Measurements from ENCODE around the gene DBP.

DNA sequence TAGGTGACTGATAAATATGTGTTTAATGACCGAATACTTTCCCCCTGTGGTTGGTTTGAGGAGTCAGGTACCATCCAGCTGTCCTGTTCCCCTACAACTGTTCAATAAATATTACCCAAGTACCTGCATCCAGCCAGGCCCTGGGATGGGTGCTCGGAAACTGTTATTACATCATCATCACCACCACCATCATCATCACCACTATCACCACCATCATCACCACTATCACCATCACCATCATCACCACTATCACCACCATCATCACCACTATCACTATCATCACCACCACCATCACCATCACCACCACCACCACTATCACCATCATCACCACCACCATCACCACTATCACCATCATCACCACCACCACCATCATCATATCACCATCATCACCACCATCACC is 31.6 kb upstream of the DBP start:
- TF ChIP-seq, protein P1, sequence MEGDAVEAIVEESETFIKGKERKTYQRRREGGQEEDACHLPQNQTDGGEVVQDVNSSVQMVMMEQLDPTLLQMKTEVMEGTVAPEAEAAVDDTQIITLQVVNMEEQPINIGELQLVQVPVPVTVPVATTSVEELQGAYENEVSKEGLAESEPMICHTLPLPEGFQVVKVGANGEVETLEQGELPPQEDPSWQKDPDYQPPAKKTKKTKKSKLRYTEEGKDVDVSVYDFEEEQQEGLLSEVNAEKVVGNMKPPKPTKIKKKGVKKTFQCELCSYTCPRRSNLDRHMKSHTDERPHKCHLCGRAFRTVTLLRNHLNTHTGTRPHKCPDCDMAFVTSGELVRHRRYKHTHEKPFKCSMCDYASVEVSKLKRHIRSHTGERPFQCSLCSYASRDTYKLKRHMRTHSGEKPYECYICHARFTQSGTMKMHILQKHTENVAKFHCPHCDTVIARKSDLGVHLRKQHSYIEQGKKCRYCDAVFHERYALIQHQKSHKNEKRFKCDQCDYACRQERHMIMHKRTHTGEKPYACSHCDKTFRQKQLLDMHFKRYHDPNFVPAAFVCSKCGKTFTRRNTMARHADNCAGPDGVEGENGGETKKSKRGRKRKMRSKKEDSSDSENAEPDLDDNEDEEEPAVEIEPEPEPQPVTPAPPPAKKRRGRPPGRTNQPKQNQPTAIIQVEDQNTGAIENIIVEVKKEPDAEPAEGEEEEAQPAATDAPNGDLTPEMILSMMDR (IDR thresholded peaks at IDR 0.05): no peak
- TF ChIP-seq POLR2A (IDR thresholded peaks at IDR 0.05): no peak
- TF ChIP-seq EP300 (IDR thresholded peaks at IDR 0.05): no peak
